Measurements from ENCODE around the gene ZBTB3. TPM values are rescaled to one million over a fixed set of nuclear protein-coding genes. Genes with fewer than 3 reads are reported as not detected.
A peak's percentile ranks its signal among the peaks of the same experiment; 100 is the strongest.

Gene ZBTB3
- total and polyA plus RNA-seq, 2 donors (not counting 3 experiments of a cell fraction or from before 2014, with no cell fraction given): 3.7 to 6.9 TPM

GRCh38 chr11:62707277-62707861 is 46.6 kb downstream of the ZBTB3 start, which contains the start of the genes BSCL2 and GNG3:
Gene BSCL2 (minus strand): TSS chr11:62707424. CDS start chr11:62707195, 229 bp downstream.
Gene GNG3 (plus strand): TSS chr11:62707676. CDS start chr11:62708296, 620 bp downstream.
- H3K9me1 ChIP-seq (replicated peaks; ENCODE audit: control insufficient read depth, extremely low read depth, insufficient read depth, low read length): no peaks in the 10 kb centered on the region
- H3K4me1 ChIP-seq (ENCODE audit: control insufficient read depth, extremely low read depth, insufficient read depth, low read length): peaks cover 25% of the 10 kb centered on the region
- no peak for FAIRE-seq
- H3K9ac ChIP-seq (replicated peaks; ENCODE audit: extremely low read depth, insufficient read depth, low read length): no peak within 1 kb of the TSS
- peak within 1 kb of the TSS in 2 of 3 experiments; percentile 41 to 60 for H3K4me3 ChIP-seq (replicated peaks in 1 of 3; ENCODE audit: insufficient read depth in 1 of 3, low read depth in 1 of 3, low read length in 3 of 3)
- no peaks in the 10 kb centered on the region for H4K20me1 ChIP-seq (replicated peaks; ENCODE audit: control insufficient read depth, extremely low read depth, insufficient read depth, low read length)
- no peak for DNase-seq (ENCODE audit: low read depth, low spot score)
- TF ChIP-seq FOS (IDR thresholded peaks at IDR 0.05; ENCODE audit: borderline replicate concordance, insufficient read depth, low read length) (no peak), GATA2 (IDR thresholded peaks at IDR 0.05; ENCODE audit: insufficient read depth, insufficient read length, low read depth, low read length) (no peak), MAX (IDR thresholded peaks at IDR 0.05; ENCODE audit: insufficient read depth, insufficient read length) (no peak)
- no peaks in the 10 kb centered on the region for H3K9me3 ChIP-seq (replicated peaks; ENCODE audit: control insufficient read depth, insufficient read depth, low read length)
- dilution Hi-C loops (cut with MboI; ENCODE audit: extremely low pct_ligation_motif_present, low sequenced_read_pairs): no loop called here
- H3K79me2 ChIP-seq (ENCODE audit: control insufficient read depth, insufficient read depth, low read length): no peaks in the 10 kb centered on the region
- H3K27me3 ChIP-seq (ENCODE audit: control insufficient read depth in 2 of 2, insufficient read depth in 2 of 2, low read length in 2 of 2): no peaks in the 10 kb centered on the region
- ChIA-PET POLR2A (interaction anchor here (0.6 kb wide), 1 partner anchor 76 kb away, joined by 7 read pairs; no protein-coding TSS in a partner anchor), CTCF (interaction anchor here (1.6 kb wide), 1 partner anchor 42 kb away, joined by 3 read pairs; the partner anchor contains the start of genes C11orf98 and CSKMT)
- peak within 1 kb of the TSS; percentile 89 for H2AFZ ChIP-seq (ENCODE audit: low read depth, low read length)
- intact Hi-C loops (cut with micrococcal nuclease): loop anchor here (2.0 to 5.0 kb wide), 3 partner anchors 40 to 107 kb away; partner anchors contain the start of genes C11orf98, CSKMT, INTS5 and MTA2
- no TSS peak for BruUV-seq (replicated peaks)
- peak within 1 kb of the TSS; percentile 82 for H3K4me2 ChIP-seq (ENCODE audit: insufficient read depth, low read length)
- peaks cover 2 to 10% of the 10 kb centered on the region in 2 experiments for H3K36me3 ChIP-seq (ENCODE audit: control insufficient read depth in 2 of 2, extremely low read depth in 1 of 2, insufficient read depth in 2 of 2, low read length in 2 of 2)
- H3K27ac ChIP-seq (ENCODE audit: insufficient read depth, low read depth, low read length): no peak within 1 kb of the TSS

GRCh38 chr11:62706850-62707247 is 47.1 kb downstream of the ZBTB3 start:
- peak overlapping the region; percentile 89 for H2AFZ ChIP-seq (ENCODE audit: low read depth, low read length)
- ChIA-PET CTCF (interaction anchor here (1.1 to 2.5 kb wide), 4 partner anchors 13 to 79 kb away, joined by 3 to 14 read pairs (median 4); partner anchors contain the start of genes C11orf98, CSKMT and HNRNPUL2), POLR2A (interaction anchor here (0.6 to 1.5 kb wide), 4 partner anchors 41 to 135 kb away, joined by 3 to 19 read pairs (median 5); partner anchors contain the start of genes C11orf98, CSKMT and TUT1)

More at GRCh38 chr11:62706850-62707247, 47.1 kb downstream of the ZBTB3 start:
- H3K79me2 ChIP-seq (ENCODE audit: control insufficient read depth, insufficient read depth, low read length): no peaks in the 10 kb centered on the region
- H3K9me1 ChIP-seq (replicated peaks; ENCODE audit: control insufficient read depth, extremely low read depth, insufficient read depth, low read length): no peaks in the 10 kb centered on the region
- peaks cover 2 to 7% of the 10 kb centered on the region in 2 experiments for H3K36me3 ChIP-seq (ENCODE audit: control insufficient read depth in 2 of 2, extremely low read depth in 1 of 2, insufficient read depth in 2 of 2, low read length in 2 of 2)
- no peaks in the 10 kb centered on the region for H4K20me1 ChIP-seq (replicated peaks; ENCODE audit: control insufficient read depth, extremely low read depth, insufficient read depth, low read length)
- no peak overlapping the region for H3K4me3 ChIP-seq (replicated peaks in 1 of 3; ENCODE audit: insufficient read depth in 1 of 3, low read depth in 1 of 3, low read length in 3 of 3)
- H3K4me1 ChIP-seq (ENCODE audit: control insufficient read depth, extremely low read depth, insufficient read depth, low read length): peaks cover 25% of the 10 kb centered on the region
- dilution Hi-C loops (cut with MboI; ENCODE audit: extremely low pct_ligation_motif_present, low sequenced_read_pairs): no loop called here
- no peak for DNase-seq (ENCODE audit: low read depth, low spot score)
- H3K9ac ChIP-seq (replicated peaks; ENCODE audit: extremely low read depth, insufficient read depth, low read length): no peak overlapping the region
- no peaks in the 10 kb centered on the region for H3K9me3 ChIP-seq (replicated peaks; ENCODE audit: control insufficient read depth, insufficient read depth, low read length)
- BruUV-seq (replicated peaks): no TSS peak
- H3K27me3 ChIP-seq (ENCODE audit: control insufficient read depth in 2 of 2, insufficient read depth in 2 of 2, low read length in 2 of 2): no peaks in the 10 kb centered on the region
- peak overlapping the region; percentile 82 for H3K4me2 ChIP-seq (ENCODE audit: insufficient read depth, low read length)
- no peak overlapping the region for H3K27ac ChIP-seq (ENCODE audit: insufficient read depth, low read depth, low read length)
- FAIRE-seq: no peak
- TF ChIP-seq, protein P1, sequence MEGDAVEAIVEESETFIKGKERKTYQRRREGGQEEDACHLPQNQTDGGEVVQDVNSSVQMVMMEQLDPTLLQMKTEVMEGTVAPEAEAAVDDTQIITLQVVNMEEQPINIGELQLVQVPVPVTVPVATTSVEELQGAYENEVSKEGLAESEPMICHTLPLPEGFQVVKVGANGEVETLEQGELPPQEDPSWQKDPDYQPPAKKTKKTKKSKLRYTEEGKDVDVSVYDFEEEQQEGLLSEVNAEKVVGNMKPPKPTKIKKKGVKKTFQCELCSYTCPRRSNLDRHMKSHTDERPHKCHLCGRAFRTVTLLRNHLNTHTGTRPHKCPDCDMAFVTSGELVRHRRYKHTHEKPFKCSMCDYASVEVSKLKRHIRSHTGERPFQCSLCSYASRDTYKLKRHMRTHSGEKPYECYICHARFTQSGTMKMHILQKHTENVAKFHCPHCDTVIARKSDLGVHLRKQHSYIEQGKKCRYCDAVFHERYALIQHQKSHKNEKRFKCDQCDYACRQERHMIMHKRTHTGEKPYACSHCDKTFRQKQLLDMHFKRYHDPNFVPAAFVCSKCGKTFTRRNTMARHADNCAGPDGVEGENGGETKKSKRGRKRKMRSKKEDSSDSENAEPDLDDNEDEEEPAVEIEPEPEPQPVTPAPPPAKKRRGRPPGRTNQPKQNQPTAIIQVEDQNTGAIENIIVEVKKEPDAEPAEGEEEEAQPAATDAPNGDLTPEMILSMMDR (IDR thresholded peaks at IDR 0.05; ENCODE audit: extremely low read depth in 1 of 2, insufficient read depth in 1 of 2, low read depth in 1 of 2, low read length in 2 of 2): no peak
- TF ChIP-seq EZH2 (IDR thresholded peaks at IDR 0.05; ENCODE audit: borderline replicate concordance, low read depth, low read length, severe bottlenecking): no peak
- no peak for TF ChIP-seq MYC (IDR thresholded peaks at IDR 0.05; ENCODE audit: low read depth, low read length)
- no peak for TF ChIP-seq GATA2 (IDR thresholded peaks at IDR 0.05; ENCODE audit: insufficient read depth, insufficient read length, low read depth, low read length)
- TF ChIP-seq MAX (IDR thresholded peaks at IDR 0.05; ENCODE audit: insufficient read depth, insufficient read length): no peak
- TF ChIP-seq POLR2AphosphoS5 (IDR thresholded peaks at IDR 0.05; ENCODE audit: insufficient read depth, low read depth, low read length): no peak
- no peak for TF ChIP-seq JUN (IDR thresholded peaks at IDR 0.05; ENCODE audit: borderline replicate concordance, insufficient read depth, insufficient read length, low read depth)
- no peak for TF ChIP-seq POLR2A (IDR thresholded peaks at IDR 0.05; ENCODE audit: low read depth, low read length)
- TF ChIP-seq FOS (IDR thresholded peaks at IDR 0.05; ENCODE audit: borderline replicate concordance, insufficient read depth, low read length): no peak
- intact Hi-C loops (cut with micrococcal nuclease): loop anchor here (1.0 to 5.0 kb wide), 4 partner anchors 40 to 106 kb away; partner anchors contain the start of genes C11orf98, CSKMT, INTS5 and MTA2
